T47D (cell line): ENCODE results near the gene HORMAD2.
A peak's percentile ranks its signal among the peaks of the same experiment; 100 is the strongest.

Source experiments
- DNase-seq, 2 experiments: peaks; one replicate each; pipeline versions ENCODE4 v3.0.0 to v3.0.0-alpha.2; 2011 to 2012; ENCODE audit warnings: low read depth in 1 of 2, low spot score in 1 of 2
- JUND ChIP-seq: IDR thresholded peaks from 2 replicates; pipeline ENCODE4 v1.6.1; 2012; ENCODE audit warnings: low read depth
- in situ Hi-C: cut with HindIII; loops from 2 replicates; pipeline ENCODE4 v1.10.0; 2016; ENCODE audit warnings: low sequenced_read_pairs, low pct_unique_long_range_greater_than_20kb

HORMAD2 gene

GRCh38 chr22:30219049-30219654 lies 138.9 kb downstream of the HORMAD2 start:
- in situ Hi-C loops: no loop called here

GRCh38 chr22:30219668-30220278 lies 139.5 kb downstream of the HORMAD2 start:
- no peak for TF ChIP-seq JUND
- in situ Hi-C loops: no loop called here
- no peak for DNase-seq

More at GRCh38 chr22:30219049-30219654, 138.9 kb downstream of the HORMAD2 start:
- peak in 1 of 2 experiments; percentile 25 for DNase-seq
- no peak for TF ChIP-seq JUND

- in situ Hi-C loops: no loop called here
- no peak for TF ChIP-seq JUND
- no peak for DNase-seq
Measured at GRCh38 chr22:30220338-30221012, 140.2 kb downstream of the HORMAD2 start.

- in situ Hi-C loops: no loop called here
- DNase-seq: no peak
- TF ChIP-seq JUND: no peak
Measured at GRCh38 chr22:30221121-30221992, 141.1 kb downstream of the HORMAD2 start.

GRCh38 chr22:30222321-30222720 lies 142.1 kb downstream of the HORMAD2 start:
- DNase-seq: no peak
- TF ChIP-seq JUND: no peak
- in situ Hi-C loops: no loop called here

- no peak for TF ChIP-seq JUND
- DNase-seq: no peak
- in situ Hi-C loops: no loop called here
Measured at GRCh38 chr22:30223303-30223702, 143.0 kb downstream of the HORMAD2 start.

- in situ Hi-C loops: no loop called here
- no peak for TF ChIP-seq JUND
- DNase-seq: no peak
Measured at GRCh38 chr22:30224161-30224857, 144.0 kb downstream of the HORMAD2 start.

GRCh38 chr22:30225220-30225927 lies 145.1 kb downstream of the HORMAD2 start:
- TF ChIP-seq JUND: no peak
- in situ Hi-C loops: no loop called here
- no peak for DNase-seq

- in situ Hi-C loops: no loop called here
- TF ChIP-seq JUND: no peak
- DNase-seq: no peak
Measured at GRCh38 chr22:30226192-30226832, 146.0 kb downstream of the HORMAD2 start.
